H1 (cell line): ENCODE measurements around the gene UMODL1. TPM values are rescaled to one million over a fixed set of nuclear protein-coding genes. Genes with fewer than 3 reads are reported as not detected.

Experiments
- MAFK ChIP-seq: IDR thresholded peaks from 2 replicates; pipeline ENCODE4 v1.6.1; 2012; ENCODE audit warnings: low read depth, mild to moderate bottlenecking, improper control_type of control experiment, low read length
- SAP30 ChIP-seq: fragments of 300-600 bp; sonication (generic); IDR thresholded peaks from 2 replicates; pipeline ENCODE4 v1.7.1; 2012; ENCODE audit warnings: low read length, moderate library complexity, mild to moderate bottlenecking, inconsistent platforms; ENCODE audit not compliant: insufficient read depth, insufficient replicate concordance
- SP2 ChIP-seq: IDR thresholded peaks from 2 replicates; pipeline ENCODE4 v1.6.1; 2012; ENCODE audit warnings: mild to moderate bottlenecking, low read length, inconsistent platforms
- polyA plus RNA-seq, 7 experiments: library from polyadenylated mRNA; depleted of rRNA in 3 of 7; stranded (reverse) in 5 of 7; unstranded in 2 of 7; fragments of >200 nt in 5 of 7; fragments of 200-250 nt in 2 of 7; gene quantifications; 1 replicate in 5 of 7; 2 replicates in 1 of 7; 4 replicates in 1 of 7; pipeline versions ENCODE4 v1.2.1 to v1.2.3, GENCODE V29; 2011 to 2013; ENCODE audit warnings: missing spikeins in 2 of 7, mixed read lengths in 2 of 7
- total RNA-seq: library from RNA; stranded (reverse); fragmentation: NEBNext Ultra II Directional; extraction: Animal tissue kit (Norgen Biotek cat#: 25700); gene quantifications from 2 replicates; pipeline ENCODE4 v1.2.1, GENCODE V29; 2021
- TF ChIP-seq, protein P1 (sequence below): fragments of 300-600 bp; sonication (generic); IDR thresholded peaks from 2 replicates; pipeline ENCODE4 v1.7.1; 2012; ENCODE audit warnings: low read length, moderate library complexity, mild to moderate bottlenecking, inconsistent platforms; ENCODE audit not compliant: insufficient replicate concordance

UMODL1 gene
- total and polyA plus RNA-seq, 2 of the 8 experiments (the other 6 are each of a cell fraction or from before 2014, with no cell fraction given) = not detected

DNA sequence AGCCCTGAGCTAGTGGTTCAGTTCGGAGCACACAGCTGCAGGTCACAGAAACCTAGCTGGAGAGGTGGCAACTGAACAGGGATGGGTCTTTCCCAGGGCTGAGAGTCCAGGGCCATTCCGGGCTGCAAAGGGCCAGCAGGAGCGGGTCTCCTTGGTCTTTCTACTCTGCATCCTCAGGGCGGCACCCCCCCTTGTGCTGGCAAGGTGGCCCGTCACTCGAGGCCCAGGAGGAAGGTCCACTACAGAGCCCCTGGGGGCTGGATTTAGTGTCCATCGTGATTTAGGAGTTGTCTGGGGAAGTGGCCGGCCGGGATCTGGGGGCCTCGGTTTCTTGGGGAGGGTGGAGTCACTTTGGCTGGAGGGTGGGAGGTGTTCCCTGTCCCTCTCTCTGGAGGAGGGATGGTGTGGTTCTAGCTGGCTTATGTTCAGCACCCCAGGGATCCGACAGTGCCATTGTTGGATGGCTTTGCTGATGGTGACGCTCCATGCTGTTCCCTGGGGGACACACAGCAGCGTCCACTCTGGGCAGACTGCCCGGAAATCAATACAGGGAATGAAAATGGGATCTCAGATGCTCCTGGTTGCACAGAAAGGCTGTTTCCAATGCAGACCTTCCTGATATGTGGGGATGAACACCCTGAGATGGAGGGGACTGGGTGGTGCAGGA lies 64.4 kb downstream of the UMODL1 start (continued):
- TF ChIP-seq, protein P1, sequence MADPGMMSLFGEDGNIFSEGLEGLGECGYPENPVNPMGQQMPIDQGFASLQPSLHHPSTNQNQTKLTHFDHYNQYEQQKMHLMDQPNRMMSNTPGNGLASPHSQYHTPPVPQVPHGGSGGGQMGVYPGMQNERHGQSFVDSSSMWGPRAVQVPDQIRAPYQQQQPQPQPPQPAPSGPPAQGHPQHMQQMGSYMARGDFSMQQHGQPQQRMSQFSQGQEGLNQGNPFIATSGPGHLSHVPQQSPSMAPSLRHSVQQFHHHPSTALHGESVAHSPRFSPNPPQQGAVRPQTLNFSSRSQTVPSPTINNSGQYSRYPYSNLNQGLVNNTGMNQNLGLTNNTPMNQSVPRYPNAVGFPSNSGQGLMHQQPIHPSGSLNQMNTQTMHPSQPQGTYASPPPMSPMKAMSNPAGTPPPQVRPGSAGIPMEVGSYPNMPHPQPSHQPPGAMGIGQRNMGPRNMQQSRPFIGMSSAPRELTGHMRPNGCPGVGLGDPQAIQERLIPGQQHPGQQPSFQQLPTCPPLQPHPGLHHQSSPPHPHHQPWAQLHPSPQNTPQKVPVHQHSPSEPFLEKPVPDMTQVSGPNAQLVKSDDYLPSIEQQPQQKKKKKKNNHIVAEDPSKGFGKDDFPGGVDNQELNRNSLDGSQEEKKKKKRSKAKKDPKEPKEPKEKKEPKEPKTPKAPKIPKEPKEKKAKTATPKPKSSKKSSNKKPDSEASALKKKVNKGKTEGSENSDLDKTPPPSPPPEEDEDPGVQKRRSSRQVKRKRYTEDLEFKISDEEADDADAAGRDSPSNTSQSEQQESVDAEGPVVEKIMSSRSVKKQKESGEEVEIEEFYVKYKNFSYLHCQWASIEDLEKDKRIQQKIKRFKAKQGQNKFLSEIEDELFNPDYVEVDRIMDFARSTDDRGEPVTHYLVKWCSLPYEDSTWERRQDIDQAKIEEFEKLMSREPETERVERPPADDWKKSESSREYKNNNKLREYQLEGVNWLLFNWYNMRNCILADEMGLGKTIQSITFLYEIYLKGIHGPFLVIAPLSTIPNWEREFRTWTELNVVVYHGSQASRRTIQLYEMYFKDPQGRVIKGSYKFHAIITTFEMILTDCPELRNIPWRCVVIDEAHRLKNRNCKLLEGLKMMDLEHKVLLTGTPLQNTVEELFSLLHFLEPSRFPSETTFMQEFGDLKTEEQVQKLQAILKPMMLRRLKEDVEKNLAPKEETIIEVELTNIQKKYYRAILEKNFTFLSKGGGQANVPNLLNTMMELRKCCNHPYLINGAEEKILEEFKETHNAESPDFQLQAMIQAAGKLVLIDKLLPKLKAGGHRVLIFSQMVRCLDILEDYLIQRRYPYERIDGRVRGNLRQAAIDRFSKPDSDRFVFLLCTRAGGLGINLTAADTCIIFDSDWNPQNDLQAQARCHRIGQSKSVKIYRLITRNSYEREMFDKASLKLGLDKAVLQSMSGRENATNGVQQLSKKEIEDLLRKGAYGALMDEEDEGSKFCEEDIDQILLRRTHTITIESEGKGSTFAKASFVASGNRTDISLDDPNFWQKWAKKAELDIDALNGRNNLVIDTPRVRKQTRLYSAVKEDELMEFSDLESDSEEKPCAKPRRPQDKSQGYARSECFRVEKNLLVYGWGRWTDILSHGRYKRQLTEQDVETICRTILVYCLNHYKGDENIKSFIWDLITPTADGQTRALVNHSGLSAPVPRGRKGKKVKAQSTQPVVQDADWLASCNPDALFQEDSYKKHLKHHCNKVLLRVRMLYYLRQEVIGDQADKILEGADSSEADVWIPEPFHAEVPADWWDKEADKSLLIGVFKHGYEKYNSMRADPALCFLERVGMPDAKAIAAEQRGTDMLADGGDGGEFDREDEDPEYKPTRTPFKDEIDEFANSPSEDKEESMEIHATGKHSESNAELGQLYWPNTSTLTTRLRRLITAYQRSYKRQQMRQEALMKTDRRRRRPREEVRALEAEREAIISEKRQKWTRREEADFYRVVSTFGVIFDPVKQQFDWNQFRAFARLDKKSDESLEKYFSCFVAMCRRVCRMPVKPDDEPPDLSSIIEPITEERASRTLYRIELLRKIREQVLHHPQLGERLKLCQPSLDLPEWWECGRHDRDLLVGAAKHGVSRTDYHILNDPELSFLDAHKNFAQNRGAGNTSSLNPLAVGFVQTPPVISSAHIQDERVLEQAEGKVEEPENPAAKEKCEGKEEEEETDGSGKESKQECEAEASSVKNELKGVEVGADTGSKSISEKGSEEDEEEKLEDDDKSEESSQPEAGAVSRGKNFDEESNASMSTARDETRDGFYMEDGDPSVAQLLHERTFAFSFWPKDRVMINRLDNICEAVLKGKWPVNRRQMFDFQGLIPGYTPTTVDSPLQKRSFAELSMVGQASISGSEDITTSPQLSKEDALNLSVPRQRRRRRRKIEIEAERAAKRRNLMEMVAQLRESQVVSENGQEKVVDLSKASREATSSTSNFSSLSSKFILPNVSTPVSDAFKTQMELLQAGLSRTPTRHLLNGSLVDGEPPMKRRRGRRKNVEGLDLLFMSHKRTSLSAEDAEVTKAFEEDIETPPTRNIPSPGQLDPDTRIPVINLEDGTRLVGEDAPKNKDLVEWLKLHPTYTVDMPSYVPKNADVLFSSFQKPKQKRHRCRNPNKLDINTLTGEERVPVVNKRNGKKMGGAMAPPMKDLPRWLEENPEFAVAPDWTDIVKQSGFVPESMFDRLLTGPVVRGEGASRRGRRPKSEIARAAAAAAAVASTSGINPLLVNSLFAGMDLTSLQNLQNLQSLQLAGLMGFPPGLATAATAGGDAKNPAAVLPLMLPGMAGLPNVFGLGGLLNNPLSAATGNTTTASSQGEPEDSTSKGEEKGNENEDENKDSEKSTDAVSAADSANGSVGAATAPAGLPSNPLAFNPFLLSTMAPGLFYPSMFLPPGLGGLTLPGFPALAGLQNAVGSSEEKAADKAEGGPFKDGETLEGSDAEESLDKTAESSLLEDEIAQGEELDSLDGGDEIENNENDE = no peak
- TF ChIP-seq MAFK (no peak), SAP30 (no peak), SP2 (no peak)
